Upper lobe of left lung (tissue), 6 donors: ENCODE results near the gene TEF. TPM values are rescaled to one million over a fixed set of nuclear protein-coding genes. Genes with fewer than 3 reads are reported as not detected.

Experiments
- ATAC-seq, 2 donors: fragments of 200-7000 bp; cut with Tn5 transposase; one replicate each; pipeline ENCODE4 v1.9.1; 2022; ENCODE audit warnings: mild to moderate bottlenecking in 2 of 2, moderate library complexity in 2 of 2; ENCODE audit not compliant: low FRiP score in 2 of 2
- DNase-seq, 2 donors: peaks; one replicate each; pipeline ENCODE4 v3.0.0-alpha.2; 2019 to 2020
- H3K27ac ChIP-seq, 4 donors: fragments of 200-600 bp; sonication (generic); one replicate each; pipeline ENCODE4 v1.5.1; 2016 to 2019
- H3K27me3 ChIP-seq, 4 donors: fragments of 200-600 bp; sonication (generic); one replicate each; pipeline ENCODE4 v1.5.1; 2017 to 2019
- H3K36me3 ChIP-seq, 4 donors: fragments of 200-600 bp; sonication (generic); one replicate each; pipeline ENCODE4 v1.5.1; 2016 to 2019
- H3K4me1 ChIP-seq, 4 donors: fragments of 200-600 bp; sonication (generic); one replicate each; pipeline ENCODE4 v1.5.1; 2018 to 2019
- H3K4me3 ChIP-seq, 4 donors: fragments of 200-600 bp; sonication (generic); one replicate each; pipeline ENCODE4 v1.5.1; 2017 to 2019; ENCODE audit warnings: mild to moderate bottlenecking in 2 of 4, moderate library complexity in 1 of 4
- H3K9me3 ChIP-seq, 4 donors: fragments of 200-600 bp; sonication (generic); one replicate each; pipeline ENCODE4 v1.5.1; 2018 to 2019
- CTCF ChIP-seq, 6 experiments: fragments of 450-650 bp in 4 of 6; fragments of 200-600 bp in 2 of 6; sonication (generic) in 2 of 6; IDR thresholded peaks; one replicate each; pipeline ENCODE4 v1.5.1; 2016 to 2019; ENCODE audit warnings: antibody characterized with exemption in 6 of 6
- EP300 ChIP-seq, 4 donors: sonication (generic); formaldehyde crosslinking; IDR thresholded peaks; one replicate each; pipeline ENCODE4 v1.5.1; 2017; ENCODE audit warnings: antibody characterized with exemption in 4 of 4, control low read depth in 2 of 4
- POLR2A ChIP-seq, 4 donors: fragments of 450-650 bp; IDR thresholded peaks; one replicate each; pipeline ENCODE4 v1.5.1; 2016 to 2017; ENCODE audit warnings: antibody characterized with exemption in 4 of 4, mild to moderate bottlenecking in 2 of 4
- POLR2AphosphoS5 ChIP-seq, 2 donors: sonication (generic); formaldehyde crosslinking; IDR thresholded peaks; one replicate each; pipeline ENCODE4 v1.5.1; 2017; ENCODE audit warnings: antibody characterized with exemption in 2 of 2
- WGBS, 2 donors: methylation state at CpG; one replicate each; pipeline ENCODE4 v1.1.5; 2017 to 2018; 5-methylcytosine and 5-hydroxymethylcytosine counted together
- total RNA-seq, 6 donors: library from RNA; depleted of rRNA in 4 of 6; stranded (reverse); fragments of >200 nt in 4 of 6; gene quantifications; one replicate each; pipeline versions ENCODE4 v1.1.0 to v1.2.1, GENCODE V29; 2016 to 2021
- donor health status: DM: no; HTN: no; CAD: no; lungs with moderate emphysema.
- donor health status: DM: no; HTN: yes; CAD: no; lungs with severe emphysema.

Gene TEF
- total RNA-seq, 6 donors from 2014 or later: 12.6 to 41.8 (median 19.4) TPM

- H3K9me3 ChIP-seq: no peaks in the 10 kb centered on the region
- ATAC-seq: peak; percentile 96 to 97
- peaks cover 0 to 4% (median 0%) of the 10 kb centered on the region in 4 donors for H3K36me3 ChIP-seq
- H3K27me3 ChIP-seq: no peaks in the 10 kb centered on the region
- peak overlapping the region in 1 of 4 donors; percentile 3 for H3K4me3 ChIP-seq
- TF ChIP-seq EP300 (IDR thresholded peaks at IDR 0.05) (peak in 1 of 4 donors; percentile 81), POLR2A (IDR thresholded peaks at IDR 0.05) (peak in 1 of 4 donors; percentile 18), POLR2AphosphoS5 (IDR thresholded peaks at IDR 0.05) (peak; percentile 56 to 88), CTCF (IDR thresholded peaks at IDR 0.05) (peak; percentile 85 to 99 (median 98))
- peaks cover 7 to 20% (median 19%) of the 10 kb centered on the region in 4 donors for H3K4me1 ChIP-seq
- peak overlapping the region in 2 of 4 donors; percentile 25 to 26 for H3K27ac ChIP-seq
- WGBS, 2 donors: 14 to 20% methylated on average over 13 to 16 of the region's 18 CpGs
- peak; percentile 87 to 95 for DNase-seq
Observed at GRCh38 chr22:41403532-41404318, 22.0 kb downstream of the TEF start.

GRCh38 chr22:41405588-41405987 lies 23.8 kb downstream of the TEF start:
- H3K4me3 ChIP-seq: no peak overlapping the region
- WGBS, 2 donors: 76 to 82% methylated on average over 7 to 8 of the region's 8 CpGs
- DNase-seq (no peak), ATAC-seq (no peak)
- no peaks in the 10 kb centered on the region for H3K9me3 ChIP-seq
- no peak overlapping the region for H3K27ac ChIP-seq
- H3K4me1 ChIP-seq: peaks cover 16 to 36% (median 28%) of the 10 kb centered on the region in 4 donors
- H3K27me3 ChIP-seq: no peaks in the 10 kb centered on the region
- no peak for TF ChIP-seq CTCF (IDR thresholded peaks at IDR 0.05)
- TF ChIP-seq EP300 (IDR thresholded peaks at IDR 0.05): no peak
- no peak for TF ChIP-seq POLR2A (IDR thresholded peaks at IDR 0.05)
- no peak for TF ChIP-seq POLR2AphosphoS5 (IDR thresholded peaks at IDR 0.05)
- H3K36me3 ChIP-seq: no peaks in the 10 kb centered on the region

GRCh38 chr22:41406410-41406809 lies 24.7 kb downstream of the TEF start:
- Histone ChIP-seq H3K4me3 (no peak overlapping the region), H3K36me3 (no peaks in the 10 kb centered on the region), H3K9me3 (no peaks in the 10 kb centered on the region), H3K4me1 (peaks cover 24 to 44% (median 36%) of the 10 kb centered on the region in 4 donors), H3K27me3 (no peaks in the 10 kb centered on the region), H3K27ac (no peak overlapping the region)
- TF ChIP-seq CTCF (IDR thresholded peaks at IDR 0.05) (no peak), POLR2A (IDR thresholded peaks at IDR 0.05) (no peak), EP300 (IDR thresholded peaks at IDR 0.05) (no peak), POLR2AphosphoS5 (IDR thresholded peaks at IDR 0.05) (no peak)
- no peak for DNase-seq
- ATAC-seq: no peak

- 87 to 91% methylated on average over 3 of the region's 3 CpGs for WGBS, 2 donors
- TF ChIP-seq POLR2A (IDR thresholded peaks at IDR 0.05) (no peak), CTCF (IDR thresholded peaks at IDR 0.05) (no peak), POLR2AphosphoS5 (IDR thresholded peaks at IDR 0.05) (no peak), EP300 (IDR thresholded peaks at IDR 0.05) (no peak)
- H3K27ac ChIP-seq: no peak overlapping the region
- H3K36me3 ChIP-seq: no peaks in the 10 kb centered on the region
- H3K4me3 ChIP-seq: no peak overlapping the region
- H3K9me3 ChIP-seq: no peaks in the 10 kb centered on the region
- ATAC-seq: no peak
- peaks cover 26 to 47% (median 36%) of the 10 kb centered on the region in 4 donors for H3K4me1 ChIP-seq
- H3K27me3 ChIP-seq: no peaks in the 10 kb centered on the region
- no peak for DNase-seq
Observed at GRCh38 chr22:41407433-41407832, 25.7 kb downstream of the TEF start.
